PC-9 (cell line): ENCODE results near the gene CRELD1. TPM values are rescaled to one million over a fixed set of nuclear protein-coding genes. Genes with fewer than 3 reads are reported as not detected.

ENCODE experiments used
- BruUV-seq: library from RNA; stranded (reverse); fragments of 400-500 nt; replicated peaks from 2 replicates; lab custom pipeline; 2021; lab: Mats Ljungman, UMichigan
- CTCF ChIA-PET: fragments of 300-600 bp; sonication (Branson Sonifier 250); formaldehyde crosslinking; loops from one replicate; lab custom pipeline; 2022; ENCODE audit warnings: antibody characterized with exemption; lab: Charles Lee
- POLR2A ChIA-PET: fragments of 300-600 bp; sonication (Branson Sonifier 250); formaldehyde crosslinking; loops from one replicate; lab custom pipeline; 2022; ENCODE audit warnings: antibody characterized with exemption; ENCODE audit not compliant: unreplicated experiment; lab: Charles Lee
- DNase-seq, 2 experiments: peaks; one replicate each; pipeline versions ENCODE4 v3.0.0 to v3.0.0-alpha.2; 2015 to 2022; ENCODE audit warnings: mixed read lengths in 1 of 2
- H2AFZ ChIP-seq: fragments of 200-600 bp; sonication (generic); 2 replicates; pipeline ENCODE4 v1.8.1; 2017; ENCODE audit warnings: antibody characterized with exemption
- H3F3A ChIP-seq: fragments of 200-600 bp; sonication (generic); 2 replicates; pipeline ENCODE4 v1.8.1; 2017; ENCODE audit warnings: antibody characterized with exemption, mild to moderate bottlenecking, low read depth; ENCODE audit not compliant: insufficient read depth
- H3K27ac ChIP-seq: fragments of 200-600 bp; sonication (generic); 2 replicates; pipeline ENCODE4 v1.6.1; 2016; ENCODE audit warnings: mixed run types
- H3K27me3 ChIP-seq: fragments of 200-600 bp; sonication (generic); 2 replicates; pipeline ENCODE4 v1.6.1; 2016; ENCODE audit warnings: low read depth, mixed run types; ENCODE audit not compliant: insufficient read depth
- H3K36me3 ChIP-seq: fragments of 200-600 bp; sonication (generic); 2 replicates; pipeline ENCODE4 v1.6.1; 2016; ENCODE audit warnings: low read depth, mixed run types
- H3K4me1 ChIP-seq: fragments of 200-600 bp; sonication (generic); replicated peaks from 2 replicates; pipeline ENCODE4 v1.6.1; 2016; ENCODE audit warnings: mixed run types; ENCODE audit not compliant: insufficient read depth
- H3K4me2 ChIP-seq: fragments of 200-600 bp; sonication (generic); 2 replicates; pipeline ENCODE4 v1.6.1; 2017; ENCODE audit warnings: mixed run types
- H3K4me3 ChIP-seq: fragments of 200-600 bp; sonication (generic); 2 replicates; pipeline ENCODE4 v1.6.1; 2016; ENCODE audit warnings: mixed run types
- H3K79me2 ChIP-seq: fragments of 200-600 bp; sonication (generic); 2 replicates; pipeline ENCODE4 v1.6.1; 2017; ENCODE audit warnings: low read depth, mixed run types
- H3K9me2 ChIP-seq: fragments of 200-600 bp; sonication (generic); 2 replicates; pipeline ENCODE4 v1.8.1; 2017; ENCODE audit warnings: mild to moderate bottlenecking; ENCODE audit not compliant: insufficient read depth
- H3K9me3 ChIP-seq: fragments of 200-600 bp; sonication (generic); 2 replicates; pipeline ENCODE4 v1.8.1; 2016; ENCODE audit warnings: low read depth; ENCODE audit not compliant: insufficient read depth
- H4K20me1 ChIP-seq: fragments of 200-600 bp; sonication (generic); 2 replicates; pipeline ENCODE4 v1.8.1; 2017; ENCODE audit not compliant: insufficient read depth
- CTCF ChIP-seq: fragments of 200-600 bp; sonication (generic); conservative IDR thresholded peaks from 2 replicates; pipeline ENCODE4 v1.6.1; 2017; ENCODE audit warnings: mixed run types, antibody characterized with exemption, mild to moderate bottlenecking, moderate library complexity
- EZH2 ChIP-seq: fragments of 200-600 bp; sonication (generic); IDR thresholded peaks from 2 replicates; pipeline ENCODE4 v1.8.0; 2017; ENCODE audit warnings: antibody characterized with exemption, low read depth
- intact Hi-C: fragments of 100-400 bp; cut with micrococcal nuclease; formaldehyde crosslinking; loops from one replicate; pipeline ENCODE4 v1.10.0; 2022; ENCODE audit not compliant: unreplicated experiment
- total RNA-seq: library from RNA; stranded (reverse); gene quantifications from 2 replicates; pipeline ENCODE4 v1.2.3, GENCODE V29; 2021

The CRELD1 gene
- total RNA-seq, 1 experiment from 2014 or later: 30.7 TPM

DNA sequence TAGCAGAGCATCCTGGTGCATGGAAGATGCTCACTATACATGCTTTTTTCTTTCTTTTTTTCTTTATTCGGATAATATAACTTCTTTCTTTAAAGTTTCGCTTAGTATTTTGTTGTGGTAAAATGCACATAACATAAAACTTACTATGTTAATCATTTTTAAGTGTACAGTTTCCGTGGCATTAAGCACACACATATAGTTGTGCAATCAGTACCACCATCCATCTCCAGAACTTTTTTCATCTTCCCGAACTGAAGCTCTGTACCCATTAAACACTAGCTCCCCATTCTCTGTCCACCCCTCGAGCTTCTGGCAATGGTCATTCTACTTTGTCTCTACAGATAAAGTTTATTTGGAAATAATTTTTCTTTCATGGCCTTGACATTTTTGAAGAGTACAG is 44.2 kb upstream of the CRELD1 start:
- Histone ChIP-seq H3K9me2 (no peaks in the 10 kb centered on the region), H3K79me2 (peaks cover 38% of the 10 kb centered on the region), H4K20me1 (no peaks in the 10 kb centered on the region), H3F3A (peaks cover 42% of the 10 kb centered on the region), H2AFZ (no peak overlapping the region), H3K4me3 (no peak overlapping the region), H3K27ac (no peak overlapping the region), H3K27me3 (no peaks in the 10 kb centered on the region), H3K4me1 (peaks cover 40% of the 10 kb centered on the region), H3K4me2 (peak overlapping the region; percentile 83), H3K36me3 (peaks cover 16% of the 10 kb centered on the region), H3K9me3 (no peaks in the 10 kb centered on the region)
- intact Hi-C loops: no loop called here
- ChIA-PET POLR2A (no interaction called here), CTCF (no interaction called here)
- no peak for DNase-seq
- TF ChIP-seq EZH2 (no peak), CTCF (no peak)
- BruUV-seq: no TSS peak

DNA sequence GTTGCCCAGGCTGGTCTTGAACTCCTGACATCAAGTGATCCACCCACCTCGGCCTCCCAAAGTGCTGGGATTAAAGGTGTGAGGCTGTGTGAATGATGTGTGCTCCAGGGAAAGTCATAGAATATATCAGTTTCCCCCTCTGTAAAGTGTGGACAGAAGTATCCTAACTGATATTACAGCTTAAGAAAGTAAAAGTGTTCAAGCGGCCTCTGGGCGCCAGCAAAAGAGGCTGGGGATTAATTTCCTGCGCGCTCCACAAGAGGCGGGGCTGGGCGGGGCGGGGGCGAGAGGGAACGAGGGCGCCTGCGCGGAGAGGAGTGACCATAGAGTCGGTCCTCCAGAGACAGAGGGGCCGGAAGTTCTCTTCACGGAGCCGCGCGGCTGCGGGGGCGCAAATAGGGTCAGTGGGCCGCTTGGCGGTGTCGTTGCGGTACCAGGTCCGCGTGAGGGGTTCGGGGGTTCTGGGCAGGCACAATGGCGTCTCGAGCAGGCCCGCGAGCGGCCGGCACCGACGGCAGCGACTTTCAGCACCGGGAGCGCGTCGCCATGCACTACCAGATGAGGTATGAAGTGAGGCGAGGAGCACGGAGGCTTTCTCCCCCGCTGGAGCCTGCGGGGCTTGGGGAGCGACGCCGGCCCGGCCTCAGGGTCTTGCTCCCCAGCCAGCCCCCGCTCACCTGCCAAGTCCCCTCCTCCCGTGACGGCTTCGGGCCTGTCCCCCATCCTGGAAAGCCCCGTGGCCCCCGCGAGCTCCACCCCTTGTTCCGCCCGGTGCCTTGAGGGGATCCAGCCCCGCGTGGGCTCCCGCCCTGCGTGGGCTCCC is 43.2 kb upstream of the CRELD1 start, which contains the start of gene JAGN1:
Gene JAGN1 (plus strand): TSS at position 362 of the 823 bp plus-strand sequence. CDS start 113 bp downstream, at position 475.
- Histone ChIP-seq H3K79me2 (peaks cover 38% of the 10 kb centered on the region), H3K27me3 (no peaks in the 10 kb centered on the region), H4K20me1 (no peaks in the 10 kb centered on the region), H3F3A (peaks cover 40% of the 10 kb centered on the region), H3K4me3 (peak within 1 kb of the TSS; percentile 77), H3K9me3 (no peaks in the 10 kb centered on the region), H3K27ac (peak within 1 kb of the TSS; percentile 72), H2AFZ (peak within 1 kb of the TSS; percentile 85), H3K9me2 (no peaks in the 10 kb centered on the region), H3K4me1 (peaks cover 32% of the 10 kb centered on the region), H3K4me2 (peak within 1 kb of the TSS; percentile 83), H3K36me3 (peaks cover 16% of the 10 kb centered on the region)
- ChIA-PET POLR2A (interaction anchor here (0.6 to 0.7 kb wide), 3 partner anchors 11 to 86 kb away, joined by 3 to 13 read pairs (median 4); partner anchors contain the start of genes CIDEC and IL17RC), CTCF (interaction anchor here (0.6 kb wide), 3 partner anchors 47 to 1318 kb away, joined by 4 to 9 read pairs (median 4); partner anchors contain the start of gene RPUSD3)
- DNase-seq: peak; percentile 55 to 79
- intact Hi-C loops: no loop called here
- TF ChIP-seq CTCF: no peak
- TF ChIP-seq EZH2: no peak
- TSS peak; percentile 48 for BruUV-seq

GRCh38 chr3:9891072-9891622 is 42.5 kb upstream of the CRELD1 start:
- peaks cover 47% of the 10 kb centered on the region for H3F3A ChIP-seq
- TF ChIP-seq CTCF (no peak), EZH2 (no peak)
- H3K79me2 ChIP-seq: peaks cover 45% of the 10 kb centered on the region
- POLR2A ChIA-PET: interaction anchor here (0.6 kb wide), 1 partner anchor 538 kb away, joined by 4 read pairs; no protein-coding TSS in a partner anchor
- peak overlapping the region; percentile 85 for H2AFZ ChIP-seq
- peaks cover 38% of the 10 kb centered on the region for H3K4me1 ChIP-seq
- no peaks in the 10 kb centered on the region for H4K20me1 ChIP-seq
- intact Hi-C loops: no loop called here
- H3K9me3 ChIP-seq: no peaks in the 10 kb centered on the region
- H3K36me3 ChIP-seq: peaks cover 16% of the 10 kb centered on the region
- no peaks in the 10 kb centered on the region for H3K27me3 ChIP-seq
- BruUV-seq: no TSS peak
- CTCF ChIA-PET: no interaction called here
- H3K4me3 ChIP-seq: peak overlapping the region; percentile 77
- DNase-seq: no peak
- H3K27ac ChIP-seq: peak overlapping the region; percentile 72
- H3K4me2 ChIP-seq: peak overlapping the region; percentile 83
- H3K9me2 ChIP-seq: no peaks in the 10 kb centered on the region
